WTC11 (cell line): ENCODE measurements around the gene GNAO1. TPM values are rescaled to one million over a fixed set of nuclear protein-coding genes. Genes with fewer than 3 reads are reported as not detected.

Experiments
- ATAC-seq: fragments of 200-7000 bp; cut with Tn5 transposase; 2 replicates; pipeline ENCODE4 v1.10.0; 2021; ENCODE audit warnings: mild to moderate bottlenecking, moderate library complexity
- CTCF ChIA-PET: fragments of 300-600 bp; sonication (Branson Sonifier 250); formaldehyde crosslinking; loops from one replicate; lab custom pipeline; 2021; ENCODE audit warnings: antibody characterized with exemption; lab: Charles Lee
- POLR2A ChIA-PET: fragments of 350-600 bp; sonication (Branson Sonifier 250); formaldehyde crosslinking; loops from one replicate; lab custom pipeline; 2021; ENCODE audit warnings: antibody characterized with exemption; lab: Charles Lee
- DNase-seq: peaks from one replicate; pipeline ENCODE4 v3.0.0; 2021; ENCODE audit warnings: low spot score
- H3K27ac Mint-ChIP-seq: 2 replicates; pipeline ENCODE4 v1.8.0; 2021; ENCODE audit warnings: mixed read lengths
- H3K27me3 Mint-ChIP-seq: 2 replicates; pipeline ENCODE4 v1.8.0; 2021; ENCODE audit warnings: low read depth, mild to moderate bottlenecking, moderate library complexity, mixed read lengths
- H3K36me3 Mint-ChIP-seq: 2 replicates; pipeline ENCODE4 v1.8.0; 2021; ENCODE audit warnings: mixed read lengths
- H3K4me1 Mint-ChIP-seq: 2 replicates; pipeline ENCODE4 v1.8.0; 2022; ENCODE audit warnings: mixed read lengths
- H3K4me3 Mint-ChIP-seq: 2 replicates; pipeline ENCODE4 v1.8.0; 2021; ENCODE audit warnings: mild to moderate bottlenecking, moderate library complexity, mixed read lengths
- H3K9me3 Mint-ChIP-seq: 2 replicates; pipeline ENCODE4 v1.8.0; 2021; ENCODE audit warnings: mixed read lengths
- AR ChIP-seq: fragments of 250-450 bp; sonication (Bioruptor Pico); IDR thresholded peaks from 2 replicates; pipeline ENCODE4 v1.9.0; 2021; ENCODE audit warnings: mild to moderate bottlenecking
- CDX4 ChIP-seq: fragments of 250-450 bp; sonication (Bioruptor Pico); IDR thresholded peaks from 2 replicates; pipeline ENCODE4 v1.9.0; 2021; ENCODE audit warnings: moderate library complexity, mild to moderate bottlenecking, inconsistent platforms, borderline replicate concordance
- CREB1 ChIP-seq: sonication (generic); formaldehyde crosslinking; IDR thresholded peaks from 2 replicates; pipeline ENCODE4 v1.8.0; 2023; ENCODE audit warnings: mild to moderate bottlenecking, missing genetic modification reagents
- E2F5 ChIP-seq: sonication (generic); formaldehyde crosslinking; IDR thresholded peaks from 2 replicates; pipeline ENCODE4 v1.8.1; 2022; ENCODE audit warnings: mild to moderate bottlenecking, moderate library complexity, missing genetic modification reagents
- EMX1 ChIP-seq: fragments of 250-450 bp; sonication (Bioruptor Pico); IDR thresholded peaks from 2 replicates; pipeline ENCODE4 v1.8.0; 2021; ENCODE audit warnings: mild to moderate bottlenecking
- ESRRA ChIP-seq: sonication (generic); formaldehyde crosslinking; IDR thresholded peaks from 2 replicates; pipeline ENCODE4 v1.8.1; 2022; ENCODE audit warnings: mild to moderate bottlenecking, missing genetic modification reagents, borderline replicate concordance
- FOXJ3 ChIP-seq: sonication (generic); formaldehyde crosslinking; IDR thresholded peaks from 2 replicates; pipeline ENCODE4 v1.9.0; 2021; ENCODE audit warnings: missing genetic modification reagents, mild to moderate bottlenecking, borderline replicate concordance
- FOXP1 ChIP-seq: sonication (generic); formaldehyde crosslinking; IDR thresholded peaks from 2 replicates; pipeline ENCODE4 v1.8.0; 2022; ENCODE audit warnings: missing genetic modification reagents, mild to moderate bottlenecking, moderate library complexity, borderline replicate concordance
- GABPB1 ChIP-seq: sonication (generic); formaldehyde crosslinking; IDR thresholded peaks from 2 replicates; pipeline ENCODE4 v1.8.1; 2023; ENCODE audit warnings: mild to moderate bottlenecking, missing genetic modification reagents
- GRHL2 ChIP-seq: fragments of 250-450 bp; sonication (Bioruptor Pico); IDR thresholded peaks from 2 replicates; pipeline ENCODE4 v1.8.0; 2022; ENCODE audit warnings: mild to moderate bottlenecking, moderate library complexity; ENCODE audit not compliant: insufficient replicate concordance, severe bottlenecking
- KAT7 ChIP-seq: sonication (generic); formaldehyde crosslinking; IDR thresholded peaks from 2 replicates; pipeline ENCODE4 v1.8.1; 2023; ENCODE audit warnings: missing genetic modification reagents, mild to moderate bottlenecking, borderline replicate concordance
- MAX ChIP-seq: sonication (generic); formaldehyde crosslinking; IDR thresholded peaks from 2 replicates; pipeline ENCODE4 v1.8.0; 2022; ENCODE audit warnings: mild to moderate bottlenecking, missing genetic modification reagents
- MXD4 ChIP-seq: fragments of 250-450 bp; sonication (Bioruptor Pico); IDR thresholded peaks from 2 replicates; pipeline ENCODE4 v1.8.0; 2021; ENCODE audit warnings: mild to moderate bottlenecking, moderate library complexity, borderline replicate concordance
- NFE2L1 ChIP-seq: sonication (generic); formaldehyde crosslinking; IDR thresholded peaks from 2 replicates; pipeline ENCODE4 v1.8.1; 2023; ENCODE audit warnings: missing genetic modification reagents
- NFYB ChIP-seq: sonication (generic); formaldehyde crosslinking; conservative IDR thresholded peaks from 2 replicates; pipeline ENCODE4 v1.8.0; 2022; ENCODE audit warnings: low read depth, missing genetic modification reagents
- RORB ChIP-seq: fragments of 250-450 bp; sonication (Bioruptor Pico); IDR thresholded peaks from 2 replicates; pipeline ENCODE4 v1.9.0; 2021; ENCODE audit warnings: mild to moderate bottlenecking
- SMAD3 ChIP-seq: sonication (generic); formaldehyde crosslinking; IDR thresholded peaks from 2 replicates; pipeline ENCODE4 v1.8.0; 2022; ENCODE audit warnings: missing genetic modification reagents, mild to moderate bottlenecking, borderline replicate concordance
- SMAD4 ChIP-seq: sonication (generic); formaldehyde crosslinking; IDR thresholded peaks from 2 replicates; pipeline ENCODE4 v1.8.0; 2022; ENCODE audit warnings: mild to moderate bottlenecking, missing genetic modification reagents
- SOX15 ChIP-seq: fragments of 250-450 bp; sonication (Bioruptor Pico); IDR thresholded peaks from 2 replicates; pipeline ENCODE4 v1.9.0; 2021; ENCODE audit warnings: mild to moderate bottlenecking
- TCF7 ChIP-seq: sonication (generic); formaldehyde crosslinking; IDR thresholded peaks from 2 replicates; pipeline ENCODE4 v1.8.0; 2022; ENCODE audit warnings: mild to moderate bottlenecking, low read depth, missing genetic modification reagents, moderate library complexity
- ZNF281 ChIP-seq: sonication (generic); formaldehyde crosslinking; IDR thresholded peaks from 2 replicates; pipeline ENCODE4 v1.8.0; 2023; ENCODE audit warnings: mild to moderate bottlenecking, missing genetic modification reagents
- ZNF396 ChIP-seq: fragments of 250-450 bp; sonication (Bioruptor Pico); IDR thresholded peaks from 2 replicates; pipeline ENCODE4 v1.8.0; 2021; ENCODE audit warnings: mild to moderate bottlenecking, moderate library complexity, borderline replicate concordance
- ZSCAN18 ChIP-seq: fragments of 250-450 bp; sonication (Bioruptor Pico); IDR thresholded peaks from 2 replicates; pipeline ENCODE4 v2.1.2; 2022; ENCODE audit warnings: mild to moderate bottlenecking, moderate library complexity
- total RNA-seq: library from RNA; stranded (reverse); gene quantifications from 3 replicates; pipeline ENCODE4 v1.2.3, GENCODE V29; 2021

Gene GNAO1
- total RNA-seq, 1 experiment from 2014 or later: 30.6 TPM

- TF ChIP-seq AR (CRISPR knock-in tag) (no peak), EMX1 (CRISPR knock-in tag) (no peak), E2F5 (CRISPR knock-in tag) (no peak), SMAD4 (no peak), FOXP1 (CRISPR knock-in tag) (no peak), SMAD3 (CRISPR knock-in tag) (no peak), CDX4 (CRISPR knock-in tag) (no peak), ZNF281 (CRISPR knock-in tag) (no peak)
These were observed 28.2 kb upstream of the GNAO1 start (continued) for GRCh38 chr16:56163089-56163488.

- peaks cover 7% of the 10 kb centered on the region for H3K9me3 Mint-ChIP-seq
- no peaks in the 10 kb centered on the region for H3K36me3 Mint-ChIP-seq
These were observed 27.4 kb upstream of the GNAO1 start for GRCh38 chr16:56163938-56164337.

More at GRCh38 chr16:56163938-56164337, 27.4 kb upstream of the GNAO1 start:
- no peak for DNase-seq
- POLR2A ChIA-PET: no interaction called here
- CTCF ChIA-PET: interaction anchor here (0.9 kb wide), 1 partner anchor 22 kb away, joined by 3 read pairs; no protein-coding TSS in a partner anchor
- no peak for TF ChIP-seq MXD4 (CRISPR knock-in tag)
- TF ChIP-seq GABPB1: no peak
- TF ChIP-seq NFYB (CRISPR knock-in tag): no peak
- TF ChIP-seq MAX (CRISPR knock-in tag): no peak
- TF ChIP-seq ZNF396: no peak
- no peak for TF ChIP-seq TCF7
- TF ChIP-seq SOX15 (CRISPR knock-in tag): no peak
- TF ChIP-seq NFE2L1 (CRISPR knock-in tag): no peak
- no peak for TF ChIP-seq RORB (CRISPR knock-in tag)
- TF ChIP-seq FOXJ3 (CRISPR knock-in tag): no peak
- no peak for TF ChIP-seq KAT7 (CRISPR knock-in tag)
- TF ChIP-seq ESRRA (CRISPR knock-in tag): no peak
- TF ChIP-seq ZSCAN18 (CRISPR knock-in tag): no peak
- no peak for TF ChIP-seq CDX4 (CRISPR knock-in tag)
- no peak for TF ChIP-seq CREB1 (CRISPR knock-in tag)
- no peak for TF ChIP-seq GRHL2
- H3K4me1 Mint-ChIP-seq: no peaks in the 10 kb centered on the region
- H3K4me3 Mint-ChIP-seq: no peak overlapping the region
- H3K27ac Mint-ChIP-seq: no peak overlapping the region
- H3K27me3 Mint-ChIP-seq: no peaks in the 10 kb centered on the region
- ATAC-seq: no peak
